ENCODE results near the gene CFAP46. TPM values are rescaled to one million over a fixed set of nuclear protein-coding genes. Genes with fewer than 3 reads are reported as not detected.
A peak's percentile ranks its signal among the peaks of the same experiment; 100 is the strongest.

Gene CFAP46
- total RNA-seq, 1 donor from 2014 or later = 3.7 TPM

- intact Hi-C loops (cut with micrococcal nuclease) = no loop called here
- Mint-ChIP-seq H3K27ac (no peak overlapping the region), H3K4me1 (no peaks in the 10 kb centered on the region), H3K4me3 (no peak overlapping the region), H3K36me3 (ENCODE audit: low read depth) (no peaks in the 10 kb centered on the region), H3K9me3 (peaks cover 3% of the 10 kb centered on the region), H3K27me3 (peaks cover 20% of the 10 kb centered on the region)
- ChIA-PET CTCF (no interaction called here), POLR2A (no interaction called here)
- no peak for DNase-seq
- no peak for TF ChIP-seq CTCF (IDR thresholded peaks at IDR 0.05)
- no peak for ATAC-seq (ENCODE audit: low read depth)
Measured at GRCh38 chr10:132867801-132868644, 74.3 kb downstream of the CFAP46 start.

- intact Hi-C loops (cut with micrococcal nuclease) = no loop called here
- CTCF ChIA-PET = no interaction called here
- Mint-ChIP-seq H3K9me3 (peaks cover 3% of the 10 kb centered on the region), H3K4me1 (no peaks in the 10 kb centered on the region), H3K4me3 (no peak overlapping the region), H3K27me3 (peaks cover 17% of the 10 kb centered on the region), H3K27ac (no peak overlapping the region), H3K36me3 (ENCODE audit: low read depth) (no peaks in the 10 kb centered on the region)
- POLR2A ChIA-PET = no interaction called here
- no peak for ATAC-seq (ENCODE audit: low read depth)
- no peak for TF ChIP-seq CTCF (IDR thresholded peaks at IDR 0.05)
- peak; percentile 9 for DNase-seq
Measured at GRCh38 chr10:132866601-132867381, 75.6 kb downstream of the CFAP46 start.

DNA sequence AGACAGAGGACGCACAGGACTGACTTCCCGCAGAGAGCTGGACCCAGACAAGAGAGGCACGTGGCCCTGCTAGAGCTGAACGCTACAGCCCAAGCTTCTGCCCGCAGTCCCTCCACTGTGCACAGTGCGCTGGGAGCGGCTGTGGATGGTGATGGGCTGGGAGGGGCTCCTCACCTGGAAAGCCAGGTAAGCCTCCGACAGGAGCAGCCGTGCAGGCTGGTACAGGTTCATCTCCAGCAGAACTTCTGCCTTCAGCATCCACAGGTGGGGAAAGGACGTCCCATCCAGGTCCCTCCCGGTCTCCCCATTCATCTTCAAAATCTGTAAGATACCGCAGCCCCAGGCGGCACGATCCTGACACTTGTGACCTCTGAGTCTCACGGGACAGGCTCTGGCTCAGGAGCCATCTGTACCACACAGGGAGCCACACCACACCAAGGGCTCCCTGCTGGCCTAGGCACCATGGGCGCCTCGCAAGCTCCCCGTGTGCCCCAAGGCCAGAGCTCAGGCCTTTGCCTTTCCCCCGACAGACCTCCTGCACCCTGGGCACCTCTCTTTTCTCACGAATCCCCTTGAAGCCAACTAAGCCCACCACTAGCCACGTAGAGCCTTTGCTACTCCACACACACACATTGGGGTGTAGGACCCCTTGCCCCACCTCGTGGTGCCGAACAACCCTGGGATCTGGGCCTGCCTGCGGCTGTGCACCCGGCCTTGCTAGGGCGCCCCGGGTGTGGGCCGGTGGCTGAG lies 76.3 kb downstream of the CFAP46 start:
- DNase-seq = peak; percentile 11
- Mint-ChIP-seq H3K4me3 (no peak overlapping the region), H3K27me3 (peaks cover 21% of the 10 kb centered on the region), H3K4me1 (no peaks in the 10 kb centered on the region), H3K9me3 (peaks cover 3% of the 10 kb centered on the region), H3K27ac (no peak overlapping the region), H3K36me3 (ENCODE audit: low read depth) (no peaks in the 10 kb centered on the region)
- ChIA-PET POLR2A (no interaction called here), CTCF (no interaction called here)
- intact Hi-C loops (cut with micrococcal nuclease) = no loop called here
- no peak for TF ChIP-seq CTCF (IDR thresholded peaks at IDR 0.05)
- no peak for ATAC-seq (ENCODE audit: low read depth)

GRCh38 chr10:132865171-132865631 lies 77.2 kb downstream of the CFAP46 start:
- Mint-ChIP-seq H3K36me3 (ENCODE audit: low read depth) (no peaks in the 10 kb centered on the region), H3K4me1 (no peaks in the 10 kb centered on the region), H3K27ac (no peak overlapping the region), H3K27me3 (peaks cover 21% of the 10 kb centered on the region), H3K4me3 (no peak overlapping the region), H3K9me3 (peaks cover 3% of the 10 kb centered on the region)
- ATAC-seq (ENCODE audit: low read depth) (no peak), DNase-seq (peak; percentile 7)
- no peak for TF ChIP-seq CTCF (IDR thresholded peaks at IDR 0.05)
- POLR2A ChIA-PET = no interaction called here
- intact Hi-C loops (cut with micrococcal nuclease) = no loop called here
- CTCF ChIA-PET = no interaction called here
